GM12878 (cell line): ENCODE results near the gene PROZ. TPM values are rescaled to one million over a fixed set of nuclear protein-coding genes. Genes with fewer than 3 reads are reported as not detected.
A peak's percentile ranks its signal among the peaks of the same experiment; 100 is the strongest.

Source experiments
- ATF7 ChIP-seq: fragments of 450-650 bp; IDR thresholded peaks from 2 replicates; pipeline ENCODE4 v1.6.1; 2016; ENCODE audit warnings: low read depth, mild to moderate bottlenecking
- GABPA ChIP-seq: IDR thresholded peaks from 2 replicates; pipeline ENCODE4 v1.6.1; 2014; ENCODE audit warnings: antibody characterized with exemption, low read depth, mild to moderate bottlenecking, inconsistent platforms
- MTA2 ChIP-seq: fragments of 450-650 bp; IDR thresholded peaks from 2 replicates; pipeline ENCODE4 v1.6.1; 2016; ENCODE audit warnings: low read depth, mild to moderate bottlenecking, moderate library complexity
- MXI1 ChIP-seq: fragments of 150-350 bp; IDR thresholded peaks from 2 replicates; pipeline ENCODE4 v1.6.1; 2011; ENCODE audit warnings: low read depth, mild to moderate bottlenecking, inconsistent platforms, low read length, improper control_type of control experiment
- NFIC ChIP-seq: IDR thresholded peaks from 2 replicates; pipeline ENCODE4 v1.6.1; 2012; ENCODE audit warnings: low read depth, mild to moderate bottlenecking, inconsistent platforms, low read length, moderate library complexity
- POLR2AphosphoS2 ChIP-seq: IDR thresholded peaks from 2 replicates; pipeline ENCODE4 v1.6.1; 2011; ENCODE audit warnings: low read depth, mild to moderate bottlenecking, low read length, improper control_type of control experiment, moderate library complexity
- PRDM15 ChIP-seq: fragments of 450-650 bp; formaldehyde crosslinking; IDR thresholded peaks from 2 replicates; pipeline ENCODE4 v1.4.0; 2020; ENCODE audit warnings: mild to moderate bottlenecking, moderate library complexity
- RB1 ChIP-seq: fragments of 450-650 bp; formaldehyde crosslinking; IDR thresholded peaks from 2 replicates; pipeline ENCODE4 v1.6.1; 2017; ENCODE audit warnings: mild to moderate bottlenecking, borderline replicate concordance
- RELB ChIP-seq: fragments of 450-650 bp; IDR thresholded peaks from 2 replicates; pipeline ENCODE4 v1.6.1; 2017; ENCODE audit warnings: low read depth, mild to moderate bottlenecking, moderate library complexity
- RFX5 ChIP-seq: IDR thresholded peaks from 2 replicates; pipeline ENCODE4 v1.6.1; 2011; ENCODE audit warnings: low read depth, low read length, improper control_type of control experiment
- USF1 ChIP-seq: IDR thresholded peaks from 2 replicates; pipeline ENCODE4 v1.6.1; 2011; ENCODE audit warnings: borderline replicate concordance, low read depth, mild to moderate bottlenecking, moderate library complexity, mixed read lengths, low read length; ENCODE audit not compliant: insufficient read depth; ENCODE audit errors: extremely low read length
- YBX1 ChIP-seq: fragments of 450-650 bp; IDR thresholded peaks from 2 replicates; pipeline ENCODE4 v1.6.1; 2016; ENCODE audit warnings: antibody characterized with exemption
- ZNF24 ChIP-seq: fragments of 450-650 bp; IDR thresholded peaks from 2 replicates; pipeline ENCODE4 v1.6.1; 2017; ENCODE audit warnings: antibody characterized with exemption, mild to moderate bottlenecking
- polyA plus RNA-seq, 11 experiments: library from polyadenylated mRNA; depleted of rRNA in 4 of 11; unstranded in 6 of 11; stranded (reverse) in 5 of 11; fragments of >200 nt; fragmentation: Nextera tagmentation in 4 of 11; fragmentation: Illumina TruSeq in 1 of 11; extraction: Ambion mirVana in 4 of 11; extraction: Trizol in 1 of 11; gene quantifications; 1 replicate in 1 of 11; 2 replicates in 10 of 11; pipeline versions ENCODE4 v1.2.1 to v1.2.3, GENCODE V29; 2011 to 2016; ENCODE audit warnings: inconsistent platforms in 2 of 11, missing spikeins in 2 of 11, low read depth in 1 of 11
- total RNA-seq, 4 experiments: library from RNA; depleted of rRNA in 3 of 4; stranded (reverse); fragments of >200 nt in 3 of 4; fragmentation: Illumina TruSeq in 1 of 4; extraction: Trizol in 1 of 4; gene quantifications; 2 replicates each; pipeline versions ENCODE4 v1.2.1 to v1.2.3, GENCODE V29; 2013 to 2021
- TF ChIP-seq, protein P1 (sequence below): fragments of 450-650 bp; IDR thresholded peaks from 2 replicates; pipeline ENCODE4 v1.6.1; 2017; ENCODE audit warnings: mild to moderate bottlenecking
- TF ChIP-seq, protein P2 (sequence below), 3 experiments: IDR thresholded peaks in 2 of 3; conservative IDR thresholded peaks in 1 of 3; 2 replicates each; pipeline ENCODE4 v1.5.1; 2011; ENCODE audit warnings: low read depth in 3 of 3, low read length in 3 of 3, mild to moderate bottlenecking in 3 of 3, control low read depth in 2 of 3, moderate library complexity in 2 of 3, inconsistent platforms in 1 of 3, mixed read lengths in 1 of 3; ENCODE audit not compliant: control insufficient read depth in 2 of 3, insufficient read depth in 1 of 3; ENCODE audit errors: extremely low read depth in 1 of 3

Gene PROZ
- total and polyA plus RNA-seq, 10 of the 15 experiments (the other 5 are each of a cell fraction or from before 2014, with no cell fraction given): 0.07 to 0.24 (median 0.21) TPM; not detected in 7

DNA sequence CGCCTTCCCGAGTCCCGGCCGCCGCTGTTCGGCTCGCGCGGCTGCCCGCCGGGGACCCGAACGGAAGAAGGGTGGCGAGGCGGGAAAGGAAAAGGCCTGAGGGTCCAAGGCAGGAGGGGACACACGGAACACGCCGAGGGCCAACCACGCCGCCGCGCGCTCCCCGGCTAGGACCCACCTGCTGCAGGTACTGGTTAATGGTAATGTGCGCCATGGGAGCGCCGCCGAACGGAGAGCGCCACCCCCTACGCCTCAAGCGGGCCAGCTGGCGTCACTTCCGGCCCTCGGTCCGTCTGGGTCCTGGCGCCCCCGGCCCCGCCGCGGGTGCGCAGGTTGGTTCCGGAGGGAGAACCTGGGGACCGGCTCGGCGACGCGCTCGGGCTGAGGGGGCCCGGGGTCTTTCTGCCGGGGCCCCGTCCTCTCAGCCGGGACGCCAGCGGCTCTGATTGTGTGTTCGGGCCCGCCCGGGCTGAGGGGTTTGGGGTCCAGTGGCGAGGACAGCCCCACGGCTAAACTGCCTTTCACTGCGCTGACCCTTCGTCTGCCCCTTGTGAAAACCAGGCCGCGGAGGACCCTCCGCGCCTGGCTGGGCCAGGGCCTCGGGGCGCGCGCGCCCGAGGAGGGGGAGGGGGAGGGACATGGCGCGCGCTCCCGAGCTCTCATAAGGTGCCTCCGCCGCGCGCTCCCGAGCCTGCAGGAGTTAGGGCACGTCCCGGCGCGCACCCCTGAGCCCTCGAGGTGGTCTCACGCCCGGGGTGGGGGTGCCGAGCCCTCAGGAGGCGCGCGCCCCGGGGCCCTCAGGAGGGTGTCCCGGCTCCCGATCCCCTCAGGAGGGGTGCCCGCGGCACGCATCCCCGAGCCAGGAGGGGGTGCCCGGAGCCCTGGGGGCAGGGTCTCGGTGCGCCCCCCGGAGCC, 50.2 kb downstream of the PROZ start, which contains the start of gene PCID2 (continued):
- TF ChIP-seq GABPA (peak; percentile 96), MTA2 (peak; percentile 36; the same call in 1 of the 2 replicates), MXI1 (peak; percentile 80; the same call in 1 of the 2 replicates), PRDM15 (CRISPR knock-in tag) (no peak), NFIC (no peak; the same call in 1 of the 2 replicates), POLR2AphosphoS2 (peak; percentile 58; the same call in 1 of the 2 replicates), ATF7 (peak; percentile 39), YBX1 (no peak), ZNF24 (peak; percentile 55; the same call in 1 of the 2 replicates), RB1 (peak; percentile 92; the same call in 1 of the 2 replicates), RELB (peak; percentile 87), USF1 (peak; percentile 53), RFX5 (no peak; the same call in 1 of the 2 replicates)
- TF ChIP-seq, protein P1, sequence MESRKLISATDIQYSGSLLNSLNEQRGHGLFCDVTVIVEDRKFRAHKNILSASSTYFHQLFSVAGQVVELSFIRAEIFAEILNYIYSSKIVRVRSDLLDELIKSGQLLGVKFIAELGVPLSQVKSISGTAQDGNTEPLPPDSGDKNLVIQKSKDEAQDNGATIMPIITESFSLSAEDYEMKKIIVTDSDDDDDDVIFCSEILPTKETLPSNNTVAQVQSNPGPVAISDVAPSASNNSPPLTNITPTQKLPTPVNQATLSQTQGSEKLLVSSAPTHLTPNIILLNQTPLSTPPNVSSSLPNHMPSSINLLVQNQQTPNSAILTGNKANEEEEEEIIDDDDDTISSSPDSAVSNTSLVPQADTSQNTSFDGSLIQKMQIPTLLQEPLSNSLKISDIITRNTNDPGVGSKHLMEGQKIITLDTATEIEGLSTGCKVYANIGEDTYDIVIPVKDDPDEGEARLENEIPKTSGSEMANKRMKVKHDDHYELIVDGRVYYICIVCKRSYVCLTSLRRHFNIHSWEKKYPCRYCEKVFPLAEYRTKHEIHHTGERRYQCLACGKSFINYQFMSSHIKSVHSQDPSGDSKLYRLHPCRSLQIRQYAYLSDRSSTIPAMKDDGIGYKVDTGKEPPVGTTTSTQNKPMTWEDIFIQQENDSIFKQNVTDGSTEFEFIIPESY: no peak
- TF ChIP-seq, protein P2, sequence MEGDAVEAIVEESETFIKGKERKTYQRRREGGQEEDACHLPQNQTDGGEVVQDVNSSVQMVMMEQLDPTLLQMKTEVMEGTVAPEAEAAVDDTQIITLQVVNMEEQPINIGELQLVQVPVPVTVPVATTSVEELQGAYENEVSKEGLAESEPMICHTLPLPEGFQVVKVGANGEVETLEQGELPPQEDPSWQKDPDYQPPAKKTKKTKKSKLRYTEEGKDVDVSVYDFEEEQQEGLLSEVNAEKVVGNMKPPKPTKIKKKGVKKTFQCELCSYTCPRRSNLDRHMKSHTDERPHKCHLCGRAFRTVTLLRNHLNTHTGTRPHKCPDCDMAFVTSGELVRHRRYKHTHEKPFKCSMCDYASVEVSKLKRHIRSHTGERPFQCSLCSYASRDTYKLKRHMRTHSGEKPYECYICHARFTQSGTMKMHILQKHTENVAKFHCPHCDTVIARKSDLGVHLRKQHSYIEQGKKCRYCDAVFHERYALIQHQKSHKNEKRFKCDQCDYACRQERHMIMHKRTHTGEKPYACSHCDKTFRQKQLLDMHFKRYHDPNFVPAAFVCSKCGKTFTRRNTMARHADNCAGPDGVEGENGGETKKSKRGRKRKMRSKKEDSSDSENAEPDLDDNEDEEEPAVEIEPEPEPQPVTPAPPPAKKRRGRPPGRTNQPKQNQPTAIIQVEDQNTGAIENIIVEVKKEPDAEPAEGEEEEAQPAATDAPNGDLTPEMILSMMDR (IDR thresholded peaks at IDR 0.05 in 2 of 3, conservative IDR thresholded peaks at IDR 0.05 in 1 of 3; ENCODE audit: control insufficient read depth in 2 of 3, extremely low read depth in 1 of 3, insufficient read depth in 1 of 3, low read depth in 3 of 3, low read length in 3 of 3): 0 out of 6 replicates have a peak, but pooled peaks of 1 of the 3 experiments have one; percentile 2
